WERI-Rb-1 (cell line): ENCODE results near the gene PTPRT.

Source experiments
- DNase-seq: peaks from one replicate; pipeline ENCODE4 v3.0.0-alpha.2; 2020
- H3K27ac ChIP-seq: fragments of 250-450 bp; sonication (Bioruptor Pico); 2 replicates; pipeline ENCODE4 v1.5.1; 2020; ENCODE audit warnings: mild to moderate bottlenecking, moderate library complexity
- H3K27me3 ChIP-seq: fragments of 250-450 bp; sonication (Bioruptor Pico); 2 replicates; pipeline ENCODE4 v1.5.1; 2021; ENCODE audit warnings: mild to moderate bottlenecking, low read depth, moderate library complexity; ENCODE audit not compliant: insufficient read depth, severe bottlenecking
- H3K36me3 ChIP-seq: fragments of 250-450 bp; sonication (Bioruptor Pico); 2 replicates; pipeline ENCODE4 v1.5.1; 2020; ENCODE audit warnings: mild to moderate bottlenecking, moderate library complexity
- H3K4me3 ChIP-seq: 2 replicates; pipeline ENCODE4 v1.5.1; 2011; ENCODE audit warnings: low read depth, mild to moderate bottlenecking, control low read depth, low read length
- H3K9me3 ChIP-seq: fragments of 250-450 bp; sonication (Bioruptor Pico); 2 replicates; pipeline ENCODE4 v1.5.1; 2021; ENCODE audit warnings: mild to moderate bottlenecking, moderate library complexity; ENCODE audit not compliant: severe bottlenecking
- TF ChIP-seq, protein P1 (sequence below): IDR thresholded peaks from 2 replicates; pipeline ENCODE4 v1.5.1; 2011; ENCODE audit warnings: low read depth, mild to moderate bottlenecking, control low read depth, inconsistent platforms, low read length

The PTPRT gene

DNA sequence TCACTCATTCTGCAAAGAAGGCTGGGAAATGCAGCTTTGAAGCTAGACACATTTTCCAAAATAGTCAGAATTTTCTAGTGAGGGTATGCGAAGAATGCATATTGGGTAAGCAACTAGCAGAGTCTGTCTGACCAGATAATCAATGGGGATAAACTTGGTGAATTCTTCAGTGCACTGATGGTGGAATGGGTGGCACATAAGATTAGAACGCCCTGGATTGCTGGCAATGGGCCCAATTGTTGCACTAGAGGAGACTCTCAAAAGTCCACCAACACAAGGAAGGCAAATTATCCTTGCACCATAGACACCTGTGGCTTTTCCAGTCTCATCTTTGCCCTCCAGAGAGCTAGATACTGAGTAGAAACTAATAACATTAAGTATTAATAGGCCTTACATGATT is 167.6 kb downstream of the PTPRT start:
- no peaks in the 10 kb centered on the region for H3K9me3 ChIP-seq
- no peaks in the 10 kb centered on the region for H3K36me3 ChIP-seq
- no peak overlapping the region for H3K4me3 ChIP-seq
- no peak for DNase-seq
- TF ChIP-seq, protein P1, sequence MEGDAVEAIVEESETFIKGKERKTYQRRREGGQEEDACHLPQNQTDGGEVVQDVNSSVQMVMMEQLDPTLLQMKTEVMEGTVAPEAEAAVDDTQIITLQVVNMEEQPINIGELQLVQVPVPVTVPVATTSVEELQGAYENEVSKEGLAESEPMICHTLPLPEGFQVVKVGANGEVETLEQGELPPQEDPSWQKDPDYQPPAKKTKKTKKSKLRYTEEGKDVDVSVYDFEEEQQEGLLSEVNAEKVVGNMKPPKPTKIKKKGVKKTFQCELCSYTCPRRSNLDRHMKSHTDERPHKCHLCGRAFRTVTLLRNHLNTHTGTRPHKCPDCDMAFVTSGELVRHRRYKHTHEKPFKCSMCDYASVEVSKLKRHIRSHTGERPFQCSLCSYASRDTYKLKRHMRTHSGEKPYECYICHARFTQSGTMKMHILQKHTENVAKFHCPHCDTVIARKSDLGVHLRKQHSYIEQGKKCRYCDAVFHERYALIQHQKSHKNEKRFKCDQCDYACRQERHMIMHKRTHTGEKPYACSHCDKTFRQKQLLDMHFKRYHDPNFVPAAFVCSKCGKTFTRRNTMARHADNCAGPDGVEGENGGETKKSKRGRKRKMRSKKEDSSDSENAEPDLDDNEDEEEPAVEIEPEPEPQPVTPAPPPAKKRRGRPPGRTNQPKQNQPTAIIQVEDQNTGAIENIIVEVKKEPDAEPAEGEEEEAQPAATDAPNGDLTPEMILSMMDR: no peak
- H3K27me3 ChIP-seq: no peaks in the 10 kb centered on the region
- H3K27ac ChIP-seq: no peak overlapping the region

DNA sequence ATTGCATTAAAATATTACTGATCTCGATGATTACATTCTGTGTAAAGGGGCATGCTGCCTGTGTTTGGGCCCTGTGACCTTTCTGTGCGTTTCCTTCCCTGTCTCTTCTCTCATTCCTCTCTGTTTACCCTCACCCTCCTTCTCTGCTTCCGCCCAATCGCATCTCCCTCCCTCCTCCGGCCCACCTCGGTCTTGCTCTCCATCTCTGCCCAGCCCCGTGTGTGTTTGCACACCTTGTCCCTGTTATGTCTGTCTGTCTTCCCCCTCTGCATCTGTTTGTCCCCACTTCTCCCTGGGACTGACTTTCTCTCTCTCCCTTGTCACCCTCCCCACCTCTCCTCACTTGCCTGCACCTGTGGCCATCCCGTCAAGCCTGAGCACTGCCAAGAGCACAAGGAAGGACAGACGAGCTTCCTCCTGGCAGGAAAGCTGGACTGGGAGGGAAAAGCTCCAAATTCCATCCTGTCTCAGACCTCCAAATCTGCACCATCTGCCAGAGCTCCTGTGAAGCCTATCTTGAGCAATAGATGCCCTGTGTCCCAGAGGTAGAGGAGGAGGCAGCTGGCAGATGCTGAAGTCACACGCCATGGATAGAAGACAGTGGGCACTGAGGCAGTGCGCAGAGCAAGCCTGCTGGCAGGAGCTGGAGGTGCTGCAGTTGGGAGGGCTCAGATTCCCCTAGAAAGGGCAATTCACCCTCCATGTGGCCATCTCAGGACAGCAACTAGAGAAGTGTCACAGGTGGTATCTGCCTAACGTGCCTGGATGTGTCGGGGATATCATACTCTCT is 172.3 kb downstream of the PTPRT start:
- Histone ChIP-seq H3K36me3 (no peaks in the 10 kb centered on the region), H3K27me3 (no peaks in the 10 kb centered on the region), H3K9me3 (no peaks in the 10 kb centered on the region), H3K27ac (no peak overlapping the region), H3K4me3 (no peak overlapping the region)
- TF ChIP-seq, protein P1: no peak
- no peak for DNase-seq

DNA sequence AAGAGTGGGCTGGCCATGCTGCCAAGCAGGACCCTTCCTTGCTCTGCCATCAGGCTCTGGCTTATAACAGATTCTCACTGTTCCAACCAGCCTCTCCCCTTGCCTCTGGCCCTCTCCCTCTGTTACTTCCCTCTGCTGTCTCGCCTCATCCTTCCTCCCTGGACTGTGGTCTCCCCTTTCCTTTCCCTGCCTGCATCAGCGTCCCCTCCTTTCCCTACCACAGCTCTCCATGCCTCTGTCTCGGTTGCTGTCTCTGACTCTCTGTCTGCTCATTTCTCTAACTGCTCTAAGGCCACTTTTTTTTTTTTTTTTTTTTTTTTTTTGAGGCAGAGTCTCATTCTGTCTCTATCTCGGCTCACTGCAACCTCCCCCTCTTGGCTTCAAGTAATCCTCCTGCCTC is 173.4 kb downstream of the PTPRT start:
- TF ChIP-seq, protein P1: no peak
- Histone ChIP-seq H3K4me3 (no peak overlapping the region), H3K36me3 (no peaks in the 10 kb centered on the region), H3K27ac (no peak overlapping the region), H3K27me3 (no peaks in the 10 kb centered on the region), H3K9me3 (no peaks in the 10 kb centered on the region)
- no peak for DNase-seq

DNA sequence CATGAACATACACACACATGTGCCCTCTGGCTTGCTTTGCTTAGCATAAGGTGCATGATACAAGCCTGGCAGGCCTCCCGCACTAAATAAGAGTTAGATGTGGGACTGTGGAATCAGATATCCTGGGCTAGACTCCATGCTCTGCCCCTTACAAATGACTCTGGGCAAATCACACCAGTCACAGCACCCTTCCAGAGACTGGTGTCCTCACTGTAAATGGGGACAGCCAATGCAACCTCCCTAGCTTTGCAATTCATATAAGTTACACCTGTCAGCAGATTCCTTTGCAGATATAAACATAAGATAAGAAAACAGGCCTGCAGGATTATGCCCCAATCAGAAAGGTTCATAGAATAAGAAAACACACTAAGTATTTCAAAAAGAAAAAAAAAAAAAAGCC is 174.1 kb downstream of the PTPRT start:
- H3K9me3 ChIP-seq: no peaks in the 10 kb centered on the region
- no peak overlapping the region for H3K27ac ChIP-seq
- no peak for DNase-seq
- H3K36me3 ChIP-seq: no peaks in the 10 kb centered on the region
- TF ChIP-seq, protein P1: no peak
- H3K27me3 ChIP-seq: no peaks in the 10 kb centered on the region
- no peak overlapping the region for H3K4me3 ChIP-seq

DNA sequence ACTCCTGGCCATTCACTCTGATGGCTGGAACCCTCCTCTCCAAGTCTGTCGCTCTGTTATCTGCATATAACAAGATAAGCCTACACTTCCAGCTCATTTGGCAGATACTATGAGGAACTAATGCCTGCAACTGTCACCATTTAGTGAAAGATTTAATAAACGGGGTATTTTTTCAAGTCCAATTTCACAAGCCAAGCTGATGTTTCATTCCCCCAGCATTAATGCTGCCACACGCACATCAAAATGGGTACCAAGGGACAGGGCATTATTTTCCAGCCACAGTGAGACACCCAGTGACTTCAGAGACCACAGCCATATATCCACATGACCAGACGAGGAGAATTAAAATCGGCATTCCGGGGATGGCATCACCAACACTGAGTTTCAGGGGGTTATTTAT is 175.5 kb downstream of the PTPRT start:
- no peak for DNase-seq
- no peak overlapping the region for H3K27ac ChIP-seq
- no peaks in the 10 kb centered on the region for H3K27me3 ChIP-seq
- no peak overlapping the region for H3K4me3 ChIP-seq
- TF ChIP-seq, protein P1: no peak
- H3K9me3 ChIP-seq: no peaks in the 10 kb centered on the region
- no peaks in the 10 kb centered on the region for H3K36me3 ChIP-seq

DNA sequence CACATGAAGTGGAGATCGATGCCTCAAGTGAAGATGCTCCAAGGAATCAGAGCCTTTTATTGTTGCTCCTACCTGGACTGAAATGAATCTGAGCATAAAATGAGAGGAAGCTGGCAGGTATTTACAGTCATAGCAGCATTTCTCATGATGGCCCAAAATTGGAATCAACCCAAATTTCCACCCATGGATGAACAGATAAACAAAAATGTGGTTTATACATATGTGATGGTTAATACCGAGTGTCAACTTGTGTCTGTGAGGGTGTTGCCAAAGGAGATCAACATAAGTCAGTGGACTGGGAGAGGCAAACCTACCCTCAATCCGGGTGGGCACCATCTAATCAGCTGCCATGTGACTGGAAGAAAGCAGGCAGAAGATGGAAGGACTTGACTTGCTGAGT is 178.2 kb downstream of the PTPRT start:
- TF ChIP-seq, protein P1: no peak
- Histone ChIP-seq H3K36me3 (no peaks in the 10 kb centered on the region), H3K9me3 (no peaks in the 10 kb centered on the region), H3K4me3 (no peak overlapping the region), H3K27ac (no peak overlapping the region), H3K27me3 (no peaks in the 10 kb centered on the region)
- DNase-seq: no peak
